WTC11 (cell line): Measurements from ENCODE around the gene PKP1. TPM values are rescaled to one million over a fixed set of nuclear protein-coding genes. Genes with fewer than 3 reads are reported as not detected.

Source experiments
- ATAC-seq: fragments of 200-7000 bp; cut with Tn5 transposase; 2 replicates; pipeline ENCODE4 v1.10.0; 2021; ENCODE audit warnings: mild to moderate bottlenecking, moderate library complexity
- CTCF ChIA-PET: fragments of 300-600 bp; sonication (Branson Sonifier 250); formaldehyde crosslinking; loops from one replicate; lab custom pipeline; 2021; ENCODE audit warnings: antibody characterized with exemption; lab: Charles Lee
- POLR2A ChIA-PET: fragments of 350-600 bp; sonication (Branson Sonifier 250); formaldehyde crosslinking; loops from one replicate; lab custom pipeline; 2021; ENCODE audit warnings: antibody characterized with exemption; lab: Charles Lee
- DNase-seq: peaks from one replicate; pipeline ENCODE4 v3.0.0; 2021; ENCODE audit warnings: low spot score
- H3K27ac Mint-ChIP-seq: 2 replicates; pipeline ENCODE4 v1.8.0; 2021; ENCODE audit warnings: mixed read lengths
- H3K27me3 Mint-ChIP-seq: 2 replicates; pipeline ENCODE4 v1.8.0; 2021; ENCODE audit warnings: low read depth, mild to moderate bottlenecking, moderate library complexity, mixed read lengths
- H3K36me3 Mint-ChIP-seq: 2 replicates; pipeline ENCODE4 v1.8.0; 2021; ENCODE audit warnings: mixed read lengths
- H3K4me1 Mint-ChIP-seq: 2 replicates; pipeline ENCODE4 v1.8.0; 2022; ENCODE audit warnings: mixed read lengths
- H3K4me3 Mint-ChIP-seq: 2 replicates; pipeline ENCODE4 v1.8.0; 2021; ENCODE audit warnings: mild to moderate bottlenecking, moderate library complexity, mixed read lengths
- H3K9me3 Mint-ChIP-seq: 2 replicates; pipeline ENCODE4 v1.8.0; 2021; ENCODE audit warnings: mixed read lengths
- ATF1 ChIP-seq: sonication (generic); formaldehyde crosslinking; IDR thresholded peaks from 2 replicates; pipeline ENCODE4 v1.8.1; 2023; ENCODE audit warnings: mild to moderate bottlenecking, moderate library complexity, missing genetic modification reagents
- CREM ChIP-seq: sonication (generic); formaldehyde crosslinking; IDR thresholded peaks from 2 replicates; pipeline ENCODE4 v1.8.1; 2022; ENCODE audit warnings: mild to moderate bottlenecking, missing genetic modification reagents, moderate library complexity
- E2F5 ChIP-seq: sonication (generic); formaldehyde crosslinking; IDR thresholded peaks from 2 replicates; pipeline ENCODE4 v1.8.1; 2022; ENCODE audit warnings: mild to moderate bottlenecking, moderate library complexity, missing genetic modification reagents
- EMX1 ChIP-seq: fragments of 250-450 bp; sonication (Bioruptor Pico); IDR thresholded peaks from 2 replicates; pipeline ENCODE4 v1.8.0; 2021; ENCODE audit warnings: mild to moderate bottlenecking
- FOXP1 ChIP-seq: sonication (generic); formaldehyde crosslinking; IDR thresholded peaks from 2 replicates; pipeline ENCODE4 v1.8.0; 2022; ENCODE audit warnings: missing genetic modification reagents, mild to moderate bottlenecking, moderate library complexity, borderline replicate concordance
- HMGA2 ChIP-seq: fragments of 250-450 bp; sonication (Bioruptor Pico); IDR thresholded peaks from 2 replicates; pipeline ENCODE4 v1.4.0; 2021; ENCODE audit warnings: mild to moderate bottlenecking, moderate library complexity
- HMGXB4 ChIP-seq: sonication (generic); formaldehyde crosslinking; IDR thresholded peaks from 2 replicates; pipeline ENCODE4 v1.8.1; 2023; ENCODE audit warnings: mild to moderate bottlenecking, moderate library complexity, missing genetic modification reagents
- IRF2 ChIP-seq: sonication (generic); formaldehyde crosslinking; IDR thresholded peaks from 2 replicates; pipeline ENCODE4 v1.8.0; 2022; ENCODE audit warnings: low read depth, missing genetic modification reagents, borderline replicate concordance
- JAZF1 ChIP-seq: fragments of 250-450 bp; sonication (Bioruptor Pico); IDR thresholded peaks from 2 replicates; pipeline ENCODE4 v1.9.0; 2021; ENCODE audit warnings: moderate library complexity, mild to moderate bottlenecking, inconsistent platforms
- MLX ChIP-seq: sonication (generic); formaldehyde crosslinking; IDR thresholded peaks from 2 replicates; pipeline ENCODE4 v1.8.1; 2023; ENCODE audit warnings: mild to moderate bottlenecking, missing genetic modification reagents, moderate library complexity
- MYBL2 ChIP-seq: sonication (generic); formaldehyde crosslinking; IDR thresholded peaks from 2 replicates; pipeline ENCODE4 v1.8.1; 2023; ENCODE audit warnings: mild to moderate bottlenecking, moderate library complexity, missing genetic modification reagents
- NFE2L1 ChIP-seq: sonication (generic); formaldehyde crosslinking; IDR thresholded peaks from 2 replicates; pipeline ENCODE4 v1.8.1; 2023; ENCODE audit warnings: missing genetic modification reagents
- NFYB ChIP-seq: sonication (generic); formaldehyde crosslinking; conservative IDR thresholded peaks from 2 replicates; pipeline ENCODE4 v1.8.0; 2022; ENCODE audit warnings: low read depth, missing genetic modification reagents
- RELA ChIP-seq: sonication (generic); formaldehyde crosslinking; IDR thresholded peaks from 2 replicates; pipeline ENCODE4 v1.8.1; 2022; ENCODE audit warnings: missing genetic modification reagents, mild to moderate bottlenecking, borderline replicate concordance
- SP1 ChIP-seq: sonication (generic); formaldehyde crosslinking; conservative IDR thresholded peaks from 2 replicates; pipeline ENCODE4 v1.8.1; 2022; ENCODE audit warnings: missing genetic modification reagents
- TCF7 ChIP-seq: sonication (generic); formaldehyde crosslinking; IDR thresholded peaks from 2 replicates; pipeline ENCODE4 v1.8.0; 2022; ENCODE audit warnings: mild to moderate bottlenecking, low read depth, missing genetic modification reagents, moderate library complexity
- TEAD1 ChIP-seq: sonication (generic); formaldehyde crosslinking; IDR thresholded peaks from 2 replicates; pipeline ENCODE4 v1.8.0; 2022; ENCODE audit warnings: mild to moderate bottlenecking, missing genetic modification reagents
- TEAD4 ChIP-seq: sonication (generic); formaldehyde crosslinking; IDR thresholded peaks from 2 replicates; pipeline ENCODE4 v1.8.0; 2022; ENCODE audit warnings: mild to moderate bottlenecking, missing genetic modification reagents
- TP53 ChIP-seq: sonication (generic); formaldehyde crosslinking; IDR thresholded peaks from 2 replicates; pipeline ENCODE4 v1.8.1; 2023; ENCODE audit warnings: mild to moderate bottlenecking, missing genetic modification reagents
- USF2 ChIP-seq: sonication (generic); formaldehyde crosslinking; IDR thresholded peaks from 2 replicates; pipeline ENCODE4 v1.8.1; 2023; ENCODE audit warnings: mild to moderate bottlenecking, missing genetic modification reagents, moderate library complexity
- ZNF121 ChIP-seq: sonication (generic); formaldehyde crosslinking; IDR thresholded peaks from 2 replicates; pipeline ENCODE4 v1.8.0; 2023; ENCODE audit warnings: missing genetic modification reagents
- ZNF219 ChIP-seq: sonication (generic); formaldehyde crosslinking; IDR thresholded peaks from 2 replicates; pipeline ENCODE4 v1.8.0; 2023; ENCODE audit warnings: missing genetic modification reagents, mild to moderate bottlenecking, borderline replicate concordance
- ZNF423 ChIP-seq: fragments of 250-450 bp; sonication (Bioruptor Pico); IDR thresholded peaks from 2 replicates; pipeline ENCODE4 v2.1.2; 2022; ENCODE audit warnings: mild to moderate bottlenecking, moderate library complexity
- total RNA-seq: library from RNA; stranded (reverse); gene quantifications from 3 replicates; pipeline ENCODE4 v1.2.3, GENCODE V29; 2021
- TF ChIP-seq, protein P1 (sequence below): sonication (generic); formaldehyde crosslinking; IDR thresholded peaks from 2 replicates; pipeline ENCODE4 v1.8.0; 2023; ENCODE audit warnings: missing genetic modification reagents

The PKP1 gene
- total RNA-seq, 1 experiment from 2014 or later, result 0.24 TPM

GRCh38 chr1:201332021-201332420, 48.7 kb downstream of the PKP1 start:
- H3K36me3 Mint-ChIP-seq, result no peaks in the 10 kb centered on the region
- no peak overlapping the region for H3K27ac Mint-ChIP-seq
- H3K4me3 Mint-ChIP-seq, result no peak overlapping the region
- TF ChIP-seq HMGA2 (CRISPR knock-in tag), result no peak
- no peak for TF ChIP-seq ZNF121 (CRISPR knock-in tag)
- TF ChIP-seq TEAD4, result no peak
- no peak for TF ChIP-seq ZNF423 (CRISPR knock-in tag)
- TF ChIP-seq JAZF1 (CRISPR knock-in tag), result no peak
- TF ChIP-seq RELA (CRISPR knock-in tag), result no peak
- no peak for TF ChIP-seq NFE2L1 (CRISPR knock-in tag)
- no peak for TF ChIP-seq FOXP1
- no peak for TF ChIP-seq ATF1
- TF ChIP-seq, protein P1, sequence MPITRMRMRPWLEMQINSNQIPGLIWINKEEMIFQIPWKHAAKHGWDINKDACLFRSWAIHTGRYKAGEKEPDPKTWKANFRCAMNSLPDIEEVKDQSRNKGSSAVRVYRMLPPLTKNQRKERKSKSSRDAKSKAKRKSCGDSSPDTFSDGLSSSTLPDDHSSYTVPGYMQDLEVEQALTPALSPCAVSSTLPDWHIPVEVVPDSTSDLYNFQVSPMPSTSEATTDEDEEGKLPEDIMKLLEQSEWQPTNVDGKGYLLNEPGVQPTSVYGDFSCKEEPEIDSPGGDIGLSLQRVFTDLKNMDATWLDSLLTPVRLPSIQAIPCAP (CRISPR knock-in tag), result no peak
- TF ChIP-seq SP1, result no peak
- TF ChIP-seq MLX, result no peak
- TF ChIP-seq IRF2, result no peak
- no peak for TF ChIP-seq ZNF219
- no peak for TF ChIP-seq CREM (CRISPR knock-in tag)
- no peak for TF ChIP-seq E2F5 (CRISPR knock-in tag)
- no peak for TF ChIP-seq EMX1 (CRISPR knock-in tag)
- TF ChIP-seq TCF7 (CRISPR knock-in tag), result no peak
- ChIA-PET CTCF (interaction anchor here (2.6 kb wide), 1 partner anchor 29 kb away, joined by 8 read pairs; no protein-coding TSS in a partner anchor), POLR2A (no interaction called here)
- DNase-seq, result no peak
- ATAC-seq, result no peak
- no peaks in the 10 kb centered on the region for H3K9me3 Mint-ChIP-seq
- no peaks in the 10 kb centered on the region for H3K4me1 Mint-ChIP-seq
- no peaks in the 10 kb centered on the region for H3K27me3 Mint-ChIP-seq

DNA sequence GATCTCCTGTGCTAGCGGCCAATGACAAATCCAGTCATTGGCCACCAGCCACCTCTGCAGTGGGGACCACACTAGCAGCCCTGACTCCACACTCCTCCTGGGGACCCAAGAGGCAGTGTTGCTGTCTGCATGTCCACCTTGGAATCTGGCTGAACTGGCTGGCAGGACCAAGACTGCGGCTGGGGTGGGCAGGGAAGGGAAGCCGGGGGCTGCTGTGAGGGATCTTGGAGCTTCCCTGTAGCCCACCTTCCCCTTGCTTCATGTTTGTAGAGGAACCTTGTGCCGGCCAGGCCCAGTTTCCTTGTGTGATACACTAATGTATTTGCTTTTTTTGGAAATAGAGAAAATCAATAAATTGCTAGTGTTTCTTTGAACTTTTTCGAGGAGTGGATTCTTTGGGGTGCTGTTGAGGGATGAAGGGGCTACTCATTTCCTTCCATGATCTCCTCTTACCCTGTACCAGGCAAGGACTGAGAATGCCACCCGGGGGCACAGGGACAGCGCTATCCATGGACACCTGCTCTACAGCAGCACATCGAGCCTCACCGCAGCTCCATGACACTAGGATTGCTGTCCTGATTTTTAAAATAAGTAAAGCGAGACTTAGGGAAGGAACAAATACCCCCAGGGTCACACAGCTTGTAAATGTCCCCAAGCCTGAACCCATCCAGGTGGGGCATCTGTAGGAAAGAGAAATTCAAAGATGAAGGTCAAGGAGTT, 49.5 kb downstream of the PKP1 start:
- Mint-ChIP-seq H3K27ac (no peak overlapping the region), H3K27me3 (no peaks in the 10 kb centered on the region), H3K4me1 (no peaks in the 10 kb centered on the region), H3K36me3 (no peaks in the 10 kb centered on the region), H3K9me3 (no peaks in the 10 kb centered on the region)
- CTCF ChIA-PET, result no interaction called here
- TF ChIP-seq MLX, result no peak
- TF ChIP-seq NFYB (CRISPR knock-in tag), result no peak
- no peak for TF ChIP-seq SP1
- TF ChIP-seq, all 79 proteins: peak for 0
- no peak for ATAC-seq
- POLR2A ChIA-PET, result interaction anchor here (0.9 kb wide), 1 partner anchor 14 kb away, joined by 4 read pairs; no protein-coding TSS in a partner anchor
- H3K4me3 Mint-ChIP-seq, result no peak overlapping the region
- DNase-seq, result no peak

GRCh38 chr1:201334325-201335173, 51.2 kb downstream of the PKP1 start:
- H3K4me3 Mint-ChIP-seq, result no peak overlapping the region
- no peak for ATAC-seq
- ChIA-PET POLR2A (no interaction called here), CTCF (interaction anchor here (1.0 kb wide), 1 partner anchor 12 kb away, joined by 3 read pairs; no protein-coding TSS in a partner anchor)
- H3K9me3 Mint-ChIP-seq, result no peaks in the 10 kb centered on the region
- no peaks in the 10 kb centered on the region for H3K27me3 Mint-ChIP-seq
- no peak for DNase-seq
- H3K36me3 Mint-ChIP-seq, result no peaks in the 10 kb centered on the region
- H3K27ac Mint-ChIP-seq, result no peak overlapping the region
- no peaks in the 10 kb centered on the region for H3K4me1 Mint-ChIP-seq
- no peak for TF ChIP-seq TEAD1 (CRISPR knock-in tag)
- no peak for TF ChIP-seq IRF2
- no peak for TF ChIP-seq MYBL2 (CRISPR knock-in tag)
- TF ChIP-seq USF2 (CRISPR knock-in tag), result no peak
- TF ChIP-seq CREM (CRISPR knock-in tag), result no peak
- no peak for TF ChIP-seq MLX
- no peak for TF ChIP-seq HMGXB4 (CRISPR knock-in tag)
- TF ChIP-seq TP53 (CRISPR knock-in tag), result no peak
